ENCODE results near the gene TSPAN31.

Gene TSPAN31

DNA sequence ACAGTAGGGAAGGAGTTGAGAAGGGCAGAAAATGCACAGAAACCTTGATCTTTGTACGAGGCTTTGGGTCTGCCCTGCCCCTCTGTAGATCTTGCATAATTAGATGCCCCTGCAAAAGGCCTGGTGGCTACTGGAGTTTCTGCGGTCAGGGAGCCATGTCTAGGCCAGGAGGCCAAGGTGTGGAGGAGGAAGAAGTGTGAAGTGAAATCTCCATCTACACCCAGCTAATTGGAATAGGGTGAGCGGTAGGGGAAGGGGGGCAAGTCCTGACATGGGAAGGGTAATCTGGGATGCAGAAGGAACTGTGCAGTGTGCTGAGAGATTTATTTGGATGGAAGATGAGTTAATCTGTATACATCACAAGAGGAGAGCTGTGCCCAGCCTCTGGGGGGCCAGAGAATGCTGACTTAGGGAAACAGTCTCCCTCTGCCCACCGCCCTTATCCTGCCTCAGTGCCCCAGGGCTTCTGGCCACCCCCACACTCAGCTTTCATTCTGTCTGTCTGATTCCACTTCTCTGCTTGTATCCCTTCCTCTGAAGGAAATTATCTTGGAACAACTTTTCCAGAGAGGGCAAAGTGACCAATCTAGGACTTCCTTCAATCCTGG, 16.7 kb downstream of the TSPAN31 start:
- no peaks in the 10 kb centered on the region for H3F3A ChIP-seq (ENCODE audit: insufficient read depth, low read length)
- H3K79me2 ChIP-seq (ENCODE audit: insufficient read depth, low read length): no peaks in the 10 kb centered on the region
- no peak overlapping the region for H3K27ac ChIP-seq (ENCODE audit: low read depth, low read length, poor library complexity, severe bottlenecking)
- peaks cover 30% of the 10 kb centered on the region; the same call in 1 of the 2 replicates for H3K36me3 ChIP-seq (ENCODE audit: insufficient read depth, low read length)
- H3K9ac ChIP-seq (ENCODE audit: low read length): no peak overlapping the region
- TF ChIP-seq, protein P1, sequence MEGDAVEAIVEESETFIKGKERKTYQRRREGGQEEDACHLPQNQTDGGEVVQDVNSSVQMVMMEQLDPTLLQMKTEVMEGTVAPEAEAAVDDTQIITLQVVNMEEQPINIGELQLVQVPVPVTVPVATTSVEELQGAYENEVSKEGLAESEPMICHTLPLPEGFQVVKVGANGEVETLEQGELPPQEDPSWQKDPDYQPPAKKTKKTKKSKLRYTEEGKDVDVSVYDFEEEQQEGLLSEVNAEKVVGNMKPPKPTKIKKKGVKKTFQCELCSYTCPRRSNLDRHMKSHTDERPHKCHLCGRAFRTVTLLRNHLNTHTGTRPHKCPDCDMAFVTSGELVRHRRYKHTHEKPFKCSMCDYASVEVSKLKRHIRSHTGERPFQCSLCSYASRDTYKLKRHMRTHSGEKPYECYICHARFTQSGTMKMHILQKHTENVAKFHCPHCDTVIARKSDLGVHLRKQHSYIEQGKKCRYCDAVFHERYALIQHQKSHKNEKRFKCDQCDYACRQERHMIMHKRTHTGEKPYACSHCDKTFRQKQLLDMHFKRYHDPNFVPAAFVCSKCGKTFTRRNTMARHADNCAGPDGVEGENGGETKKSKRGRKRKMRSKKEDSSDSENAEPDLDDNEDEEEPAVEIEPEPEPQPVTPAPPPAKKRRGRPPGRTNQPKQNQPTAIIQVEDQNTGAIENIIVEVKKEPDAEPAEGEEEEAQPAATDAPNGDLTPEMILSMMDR (IDR thresholded peaks at IDR 0.05; ENCODE audit: low read length): no peak
- no peak for TF ChIP-seq EZH2 (IDR thresholded peaks at IDR 0.05; ENCODE audit: borderline replicate concordance, low read length)
- no peak overlapping the region for H2AFZ ChIP-seq (ENCODE audit: low read length)
- no peaks in the 10 kb centered on the region for H4K20me1 ChIP-seq (ENCODE audit: insufficient read depth, low read length)
- no peaks in the 10 kb centered on the region for H3K9me2 ChIP-seq (ENCODE audit: low read depth, low read length)
- H3K4me3 ChIP-seq (ENCODE audit: low read depth, low read length, poor library complexity, severe bottlenecking): no peak overlapping the region
- H3K4me2 ChIP-seq (ENCODE audit: low read length): no peak overlapping the region
- peaks cover 26% of the 10 kb centered on the region for H3K4me1 ChIP-seq (ENCODE audit: insufficient read depth, low read length, severe bottlenecking)
- H3K9me3 ChIP-seq (ENCODE audit: low read length): no peaks in the 10 kb centered on the region
- peaks cover 24% of the 10 kb centered on the region for H3K27me3 ChIP-seq (ENCODE audit: insufficient read depth, low read length)

DNA sequence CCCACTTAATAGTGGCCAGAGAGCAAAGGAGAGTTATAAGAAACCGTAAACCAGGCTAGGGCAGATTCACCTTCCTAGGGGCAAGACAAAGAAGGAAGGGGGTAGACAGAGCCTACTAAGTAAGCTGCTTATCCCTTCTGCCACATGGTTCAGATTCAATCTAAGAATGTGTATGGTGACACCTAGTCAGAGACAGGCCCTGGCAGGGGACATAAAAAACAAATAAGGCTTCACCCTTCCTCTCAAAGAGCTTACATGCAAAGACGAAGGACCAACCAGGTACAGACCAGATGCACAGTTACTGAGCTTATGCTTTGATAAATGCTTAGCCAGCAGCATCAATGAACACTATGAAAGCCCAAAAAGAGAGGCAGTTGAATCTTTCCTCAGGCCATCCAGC, 17.6 kb downstream of the TSPAN31 start:
- Histone ChIP-seq H4K20me1 (ENCODE audit: insufficient read depth, low read length) (no peaks in the 10 kb centered on the region), H3K9me2 (ENCODE audit: low read depth, low read length) (no peaks in the 10 kb centered on the region), H3K4me2 (ENCODE audit: low read length) (no peak overlapping the region), H3K9me3 (ENCODE audit: low read length) (no peaks in the 10 kb centered on the region), H3K9ac (ENCODE audit: low read length) (no peak overlapping the region), H3K4me3 (ENCODE audit: low read depth, low read length, poor library complexity, severe bottlenecking) (no peak overlapping the region), H3K4me1 (ENCODE audit: insufficient read depth, low read length, severe bottlenecking) (peaks cover 20% of the 10 kb centered on the region), H3K27me3 (ENCODE audit: insufficient read depth, low read length) (peaks cover 24% of the 10 kb centered on the region), H2AFZ (ENCODE audit: low read length) (no peak overlapping the region), H3K27ac (ENCODE audit: low read depth, low read length, poor library complexity, severe bottlenecking) (no peak overlapping the region), H3K36me3 (ENCODE audit: insufficient read depth, low read length) (peaks cover 27% of the 10 kb centered on the region), H3K79me2 (ENCODE audit: insufficient read depth, low read length) (no peaks in the 10 kb centered on the region), H3F3A (ENCODE audit: insufficient read depth, low read length) (no peaks in the 10 kb centered on the region)
- TF ChIP-seq EZH2 (IDR thresholded peaks at IDR 0.05; ENCODE audit: borderline replicate concordance, low read length): no peak
- TF ChIP-seq, protein P1 (IDR thresholded peaks at IDR 0.05; ENCODE audit: low read length): no peak

DNA sequence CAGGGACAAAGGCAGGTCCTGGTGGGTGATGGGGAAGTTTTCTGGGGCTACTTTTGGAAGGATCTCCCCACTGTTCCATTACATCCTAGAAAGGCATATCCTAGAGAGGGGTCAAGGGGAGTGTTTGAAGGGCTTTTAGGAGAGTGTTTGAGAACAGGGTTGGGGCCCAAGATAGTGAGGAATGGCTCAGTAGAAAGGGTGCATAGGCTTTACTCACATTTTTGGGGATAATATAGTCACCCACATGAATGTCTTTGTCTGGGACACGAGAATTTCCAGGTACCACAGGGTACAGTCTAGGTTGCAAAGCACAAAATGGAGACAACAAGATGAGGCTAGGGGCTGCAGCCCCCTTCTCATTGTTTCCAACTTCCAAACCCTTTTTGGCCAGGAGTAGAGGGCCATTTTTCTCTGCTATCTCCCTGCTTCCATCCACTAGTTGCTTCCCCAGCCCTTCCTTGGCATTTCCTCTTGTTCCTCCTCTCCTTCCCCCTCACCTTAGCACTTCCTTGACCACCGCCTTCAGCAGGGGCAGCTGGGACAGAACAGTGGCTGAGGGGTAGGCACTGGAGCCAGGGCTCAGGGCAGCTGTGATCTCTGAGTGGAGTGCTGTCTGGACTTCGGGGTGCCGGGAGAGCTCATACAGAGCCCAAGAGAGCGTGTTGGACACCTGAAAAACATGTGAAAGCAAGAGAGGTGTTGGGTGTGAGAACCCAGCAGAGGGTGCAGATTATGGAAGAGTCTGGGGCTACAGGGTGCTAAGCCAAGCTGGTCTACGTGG, 19.2 kb downstream of the TSPAN31 start:
- Histone ChIP-seq H3K27me3 (ENCODE audit: insufficient read depth, low read length) (peaks cover 24% of the 10 kb centered on the region), H3K79me2 (ENCODE audit: insufficient read depth, low read length) (no peaks in the 10 kb centered on the region), H3F3A (ENCODE audit: insufficient read depth, low read length) (no peaks in the 10 kb centered on the region), H3K4me3 (ENCODE audit: low read depth, low read length, poor library complexity, severe bottlenecking) (no peak overlapping the region), H3K9me2 (ENCODE audit: low read depth, low read length) (no peaks in the 10 kb centered on the region), H3K9ac (ENCODE audit: low read length) (no peak overlapping the region), H3K4me1 (ENCODE audit: insufficient read depth, low read length, severe bottlenecking) (peaks cover 20% of the 10 kb centered on the region), H2AFZ (ENCODE audit: low read length) (no peak overlapping the region), H3K27ac (ENCODE audit: low read depth, low read length, poor library complexity, severe bottlenecking) (no peak overlapping the region), H4K20me1 (ENCODE audit: insufficient read depth, low read length) (no peaks in the 10 kb centered on the region), H3K36me3 (ENCODE audit: insufficient read depth, low read length) (peaks cover 25% of the 10 kb centered on the region), H3K4me2 (ENCODE audit: low read length) (no peak overlapping the region), H3K9me3 (ENCODE audit: low read length) (no peaks in the 10 kb centered on the region)
- TF ChIP-seq, protein P1 (IDR thresholded peaks at IDR 0.05; ENCODE audit: low read length): no peak
- TF ChIP-seq EZH2 (IDR thresholded peaks at IDR 0.05; ENCODE audit: borderline replicate concordance, low read length): no peak
